HEK293 (cell line): ENCODE data around the gene LAD1.

Experiments used
- CTCF ChIA-PET: fragments of 350-600 bp; formaldehyde crosslinking; extraction: SDS; loops from one replicate; lab custom pipeline; 2021; ENCODE audit warnings: antibody characterized with exemption; lab: Yijun Ruan, JAX
- POLR2A ChIA-PET: fragments of 300-600 bp; formaldehyde crosslinking; extraction: SDS; loops from one replicate; lab custom pipeline; 2020; ENCODE audit warnings: antibody characterized with exemption, inconsistent platforms; lab: Yijun Ruan, JAX
- H3K27ac ChIP-seq: fragments of 200-500 bp; sonication (Bioruptor generic); 2 replicates; pipeline ENCODE4 v1.5.1; 2014; ENCODE audit warnings: low read depth, low read length, control low read depth, inconsistent platforms; ENCODE audit errors: extremely low read depth
- H3K36me3 ChIP-seq, 2 experiments: fragments of 200-500 bp in 1 of 2; sonication (Bioruptor generic) in 1 of 2; 1 replicate in 1 of 2; 2 replicates in 1 of 2; pipeline ENCODE4 v1.5.1; 2014 to 2017; ENCODE audit warnings: inconsistent platforms in 2 of 2, low read length in 2 of 2; ENCODE audit not compliant: control insufficient read depth in 2 of 2, insufficient read depth in 1 of 2
- H3K4me1 ChIP-seq: fragments of 200-500 bp; sonication (Bioruptor generic); 2 replicates; pipeline ENCODE4 v1.5.1; 2014; ENCODE audit warnings: mild to moderate bottlenecking, low read length, inconsistent platforms; ENCODE audit not compliant: control insufficient read depth, insufficient read depth
- H3K4me3 ChIP-seq: 2 replicates; pipeline ENCODE4 v1.5.1; 2011; ENCODE audit warnings: low read depth, mild to moderate bottlenecking, control low read depth, low read length, moderate library complexity
- H3K9me3 ChIP-seq: fragments of 200-500 bp; sonication (Bioruptor generic); 2 replicates; pipeline ENCODE4 v1.5.1; 2014; ENCODE audit warnings: low read depth, low read length, inconsistent platforms; ENCODE audit not compliant: control insufficient read depth, insufficient read depth
- CTCF ChIP-seq: fragments of 450-650 bp; formaldehyde crosslinking; IDR thresholded peaks from 2 replicates; pipeline ENCODE4 v1.5.1; 2016; ENCODE audit warnings: missing biosample characterization, missing genetic modification characterization
- GLIS2 ChIP-seq: fragments of 450-650 bp; formaldehyde crosslinking; IDR thresholded peaks from 2 replicates; pipeline ENCODE4 v1.5.1; 2016; ENCODE audit warnings: missing biosample characterization, missing genetic modification characterization
- PRDM6 ChIP-seq: fragments of 450-650 bp; formaldehyde crosslinking; IDR thresholded peaks from 2 replicates; pipeline ENCODE4 v1.5.1; 2017; ENCODE audit warnings: missing biosample characterization, missing genetic modification characterization
- SETDB1 ChIP-seq: IDR thresholded peaks from one replicate; pipeline ENCODE4 v1.6.1; 2017; ENCODE audit warnings: mild to moderate bottlenecking, low read length, moderate library complexity, mixed read lengths; ENCODE audit not compliant: insufficient read length
- ZBTB11 ChIP-seq: fragments of 450-650 bp; formaldehyde crosslinking; conservative IDR thresholded peaks from 2 replicates; pipeline ENCODE4 v1.5.1; 2016; ENCODE audit warnings: low read depth, missing biosample characterization, missing genetic modification characterization
- ZBTB49 ChIP-seq: fragments of 450-650 bp; formaldehyde crosslinking; IDR thresholded peaks from 2 replicates; pipeline ENCODE4 v1.5.1; 2016; ENCODE audit warnings: missing biosample characterization, missing genetic modification characterization, low read depth
- ZNF214 ChIP-seq: fragments of 450-650 bp; formaldehyde crosslinking; IDR thresholded peaks from 2 replicates; pipeline ENCODE4 v1.5.1; 2017; ENCODE audit warnings: missing biosample characterization, mild to moderate bottlenecking, missing genetic modification characterization, borderline replicate concordance
- ZNF433 ChIP-seq: fragments of 450-650 bp; formaldehyde crosslinking; IDR thresholded peaks from 2 replicates; pipeline ENCODE4 v1.5.1; 2016; ENCODE audit warnings: missing biosample characterization, missing genetic modification characterization, low read depth
- ZNF449 ChIP-seq: fragments of 450-650 bp; formaldehyde crosslinking; IDR thresholded peaks from 2 replicates; pipeline ENCODE4 v1.5.1; 2017; ENCODE audit warnings: missing biosample characterization, mild to moderate bottlenecking, missing genetic modification characterization, moderate library complexity
- ZNF548 ChIP-seq: fragments of 450-650 bp; formaldehyde crosslinking; IDR thresholded peaks from 2 replicates; pipeline ENCODE4 v1.5.1; 2016; ENCODE audit warnings: missing biosample characterization, missing genetic modification characterization
- ZNF560 ChIP-seq: fragments of 450-650 bp; formaldehyde crosslinking; IDR thresholded peaks from 2 replicates; pipeline ENCODE4 v1.5.1; 2017; ENCODE audit warnings: missing biosample characterization, missing genetic modification characterization, borderline replicate concordance
- ZNF585B ChIP-seq: fragments of 450-650 bp; formaldehyde crosslinking; IDR thresholded peaks from 2 replicates; pipeline ENCODE4 v1.5.1; 2016; ENCODE audit warnings: missing biosample characterization, missing genetic modification characterization
- ZNF596 ChIP-seq: fragments of 450-650 bp; IDR thresholded peaks from 2 replicates; pipeline ENCODE4 v1.5.0; 2018; ENCODE audit warnings: missing biosample characterization, mild to moderate bottlenecking, missing genetic modification characterization, moderate library complexity
- ZNF621 ChIP-seq: fragments of 450-650 bp; formaldehyde crosslinking; IDR thresholded peaks from 2 replicates; pipeline ENCODE4 v1.5.1; 2017; ENCODE audit warnings: missing biosample characterization, missing genetic modification characterization
- ZNF692 ChIP-seq: fragments of 450-650 bp; formaldehyde crosslinking; IDR thresholded peaks from 2 replicates; pipeline ENCODE4 v1.5.1; 2016; ENCODE audit warnings: missing biosample characterization, missing genetic modification characterization
- ZNF747 ChIP-seq: fragments of 450-650 bp; formaldehyde crosslinking; IDR thresholded peaks from 2 replicates; pipeline ENCODE4 v1.5.1; 2016; ENCODE audit warnings: missing biosample characterization, missing genetic modification characterization
- ZSCAN4 ChIP-seq: fragments of 450-650 bp; formaldehyde crosslinking; IDR thresholded peaks from 2 replicates; pipeline ENCODE4 v1.5.1; 2017; ENCODE audit warnings: missing biosample characterization, missing genetic modification characterization

The LAD1 gene

GRCh38 chr1:201386208-201386607 is 12.9 kb downstream of the LAD1 start:
- Histone ChIP-seq H3K9me3 (no peaks in the 10 kb centered on the region), H3K4me3 (no peak overlapping the region), H3K36me3 (no peaks in the 10 kb centered on the region), H3K27ac (no peak overlapping the region), H3K4me1 (no peaks in the 10 kb centered on the region)
- CTCF ChIA-PET: interaction anchor here (0.7 to 4.8 kb wide), 12 partner anchors 9 to 98 kb away, joined by 3 to 52 read pairs (median 6); no protein-coding TSS in a partner anchor
- POLR2A ChIA-PET: interaction anchor here (1.1 kb wide), 1 partner anchor 83 kb away, joined by 3 read pairs; the partner anchor contains the start of gene PHLDA3
- TF ChIP-seq ZSCAN4 (tag by site-specific recombination): no peak
- peak; percentile 54; the same call in 1 of the 2 replicates for TF ChIP-seq ZNF449 (tag by site-specific recombination)

- ChIA-PET POLR2A (no interaction called here), CTCF (interaction anchor here (0.7 to 4.8 kb wide), 18 partner anchors 10 to 143 kb away, joined by 3 to 52 read pairs (median 5); no protein-coding TSS in a partner anchor)
- Histone ChIP-seq H3K36me3 (no peaks in the 10 kb centered on the region), H3K4me3 (no peak overlapping the region), H3K4me1 (no peaks in the 10 kb centered on the region), H3K9me3 (no peaks in the 10 kb centered on the region), H3K27ac (no peak overlapping the region)
- TF ChIP-seq ZNF433 (tag by site-specific recombination) (no peak), PRDM6 (tag by site-specific recombination) (no peak), ZNF214 (no peak), ZNF449 (tag by site-specific recombination) (no peak), ZBTB49 (tag by site-specific recombination) (no peak), ZNF585B (tag by site-specific recombination) (no peak), ZNF621 (no peak), ZBTB11 (tag by site-specific recombination) (no peak), CTCF (tag by site-specific recombination) (peak; percentile 76), SETDB1 (no peak), ZNF596 (tag by site-specific recombination) (no peak), ZNF548 (tag by site-specific recombination) (no peak), ZNF560 (no peak), ZNF692 (tag by site-specific recombination) (no peak), ZNF747 (no peak), GLIS2 (peak; percentile 52; the same call in 1 of the 2 replicates)
Measured at GRCh38 chr1:201385299-201385891, 13.7 kb downstream of the LAD1 start.
